HepG2 (cell line): Measurements from ENCODE around the gene NOTUM. TPM values are rescaled to one million over a fixed set of nuclear protein-coding genes. Genes with fewer than 3 reads are reported as not detected.
A peak's percentile ranks its signal among the peaks of the same experiment; 100 is the strongest.

ENCODE experiments used
- CBX2 ChIP-seq, 2 experiments: fragments of 200-600 bp in 1 of 2; sonication (generic); formaldehyde crosslinking in 1 of 2; IDR thresholded peaks; 2 replicates each; pipeline versions ENCODE4 v1.7.0 to v1.8.1; 2018 to 2022; ENCODE audit warnings: low read depth in 2 of 2, low read length in 1 of 2, mild to moderate bottlenecking in 1 of 2, missing genetic modification reagents in 1 of 2
- FOXA1 ChIP-seq, 2 experiments: fragments of 450-650 bp in 1 of 2; sonication (generic) in 1 of 2; formaldehyde crosslinking in 1 of 2; IDR thresholded peaks; 2 replicates each; pipeline versions ENCODE4 v1.4.0 to v1.6.1; 2016 to 2020; ENCODE audit warnings: missing genetic modification reagents in 1 of 2
- FOXA3 ChIP-seq: IDR thresholded peaks from 2 replicates; pipeline ENCODE4 v1.6.1; 2016; ENCODE audit warnings: missing genetic modification reagents, missing compliant biosample characterization
- HOXD1 ChIP-seq: sonication (generic); formaldehyde crosslinking; IDR thresholded peaks from 2 replicates; pipeline ENCODE4 v1.5.0; 2020; ENCODE audit warnings: missing genetic modification reagents
- KLF12 ChIP-seq: sonication (generic); formaldehyde crosslinking; IDR thresholded peaks from 2 replicates; pipeline ENCODE4 v1.4.0; 2020; ENCODE audit warnings: missing genetic modification reagents, borderline replicate concordance
- PAX8 ChIP-seq: sonication (generic); formaldehyde crosslinking; IDR thresholded peaks from 2 replicates; pipeline ENCODE4 v1.8.0; 2022; ENCODE audit warnings: mild to moderate bottlenecking, missing genetic modification reagents, borderline replicate concordance
- POLR2G ChIP-seq: fragments of 200-400 bp; formaldehyde crosslinking; IDR thresholded peaks from 2 replicates; pipeline ENCODE4 v1.6.1; 2018; ENCODE audit warnings: mild to moderate bottlenecking, low read depth, low read length, moderate library complexity
- SCMH1 ChIP-seq: sonication (generic); formaldehyde crosslinking; IDR thresholded peaks from 2 replicates; pipeline ENCODE4 v1.9.0; 2021; ENCODE audit warnings: missing genetic modification reagents, mild to moderate bottlenecking, borderline replicate concordance
- SRSF4 ChIP-seq: fragments of 200-400 bp; formaldehyde crosslinking; IDR thresholded peaks from one replicate; pipeline ENCODE4 v1.6.1; 2018; ENCODE audit warnings: mild to moderate bottlenecking, low read depth, low read length, moderate library complexity; ENCODE audit not compliant: poor library complexity, severe bottlenecking
- TBX2 ChIP-seq: sonication (generic); formaldehyde crosslinking; IDR thresholded peaks from 2 replicates; pipeline ENCODE4 v1.5.0; 2020; ENCODE audit warnings: missing genetic modification reagents, mild to moderate bottlenecking, borderline replicate concordance
- ZNF337 ChIP-seq: sonication (generic); formaldehyde crosslinking; IDR thresholded peaks from 2 replicates; pipeline ENCODE4 v1.5.1; 2020; ENCODE audit warnings: missing genetic modification reagents, low read depth, mild to moderate bottlenecking, borderline replicate concordance
- ZNF484 ChIP-seq: sonication (generic); formaldehyde crosslinking; IDR thresholded peaks from 2 replicates; pipeline ENCODE4 v1.5.1; 2020; ENCODE audit warnings: mild to moderate bottlenecking, low read depth, missing genetic modification reagents, borderline replicate concordance
- ZNF800 ChIP-seq: sonication (generic); formaldehyde crosslinking; IDR thresholded peaks from 2 replicates; pipeline ENCODE4 v1.4.0; 2020; ENCODE audit warnings: missing genetic modification reagents
- polyA plus RNA-seq, 8 experiments: library from polyadenylated mRNA; depleted of rRNA in 3 of 8; stranded (reverse) in 7 of 8; unstranded in 1 of 8; fragments of >200 nt; fragmentation: Illumina TruSeq in 4 of 8; extraction: Trizol in 4 of 8; gene quantifications; 2 replicates each; pipeline versions ENCODE4 v1.2.1 to v1.2.3, GENCODE V29; 2011 to 2016; ENCODE audit warnings: low read depth in 4 of 8, missing spikeins in 1 of 8, mixed read lengths in 1 of 8; ENCODE audit not compliant: insufficient read depth in 1 of 8
- total RNA-seq, 5 experiments: library from RNA; depleted of rRNA; stranded (reverse); fragments of >200 nt; fragmentation: Illumina TruSeq; extraction: Trizol; gene quantifications; 2 replicates each; pipeline ENCODE4 v1.2.3, GENCODE V29; 2016; ENCODE audit warnings: low read depth in 1 of 5
- TF ChIP-seq, protein P1 (sequence below), 2 experiments: sonication (generic) in 1 of 2; formaldehyde crosslinking in 1 of 2; IDR thresholded peaks; 2 replicates each; pipeline versions ENCODE4 v1.4.0 to v1.6.1; 2018 to 2020; ENCODE audit warnings: missing genetic modification reagents in 2 of 2, borderline replicate concordance in 1 of 2, low read depth in 1 of 2, mild to moderate bottlenecking in 1 of 2, missing biosample characterization in 1 of 2
- TF ChIP-seq, protein P2 (sequence below): IDR thresholded peaks from 2 replicates; pipeline ENCODE4 v1.6.1; 2016; ENCODE audit warnings: missing compliant biosample characterization, missing genetic modification reagents, borderline replicate concordance
- TF ChIP-seq, protein P3 (sequence below): sonication (generic); formaldehyde crosslinking; IDR thresholded peaks from 2 replicates; pipeline ENCODE4 v1.4.0; 2020; ENCODE audit warnings: mild to moderate bottlenecking, missing genetic modification reagents

NOTUM gene
- total and polyA plus RNA-seq, 2 of the 13 experiments (the other 11 are each of a cell fraction or from before 2014, with no cell fraction given): 150 to 160 TPM

GRCh38 chr17:81959362-81960129, 1.4 kb downstream of the NOTUM start (continued):
- no peak for TF ChIP-seq ZNF337
- TF ChIP-seq, protein P1, sequence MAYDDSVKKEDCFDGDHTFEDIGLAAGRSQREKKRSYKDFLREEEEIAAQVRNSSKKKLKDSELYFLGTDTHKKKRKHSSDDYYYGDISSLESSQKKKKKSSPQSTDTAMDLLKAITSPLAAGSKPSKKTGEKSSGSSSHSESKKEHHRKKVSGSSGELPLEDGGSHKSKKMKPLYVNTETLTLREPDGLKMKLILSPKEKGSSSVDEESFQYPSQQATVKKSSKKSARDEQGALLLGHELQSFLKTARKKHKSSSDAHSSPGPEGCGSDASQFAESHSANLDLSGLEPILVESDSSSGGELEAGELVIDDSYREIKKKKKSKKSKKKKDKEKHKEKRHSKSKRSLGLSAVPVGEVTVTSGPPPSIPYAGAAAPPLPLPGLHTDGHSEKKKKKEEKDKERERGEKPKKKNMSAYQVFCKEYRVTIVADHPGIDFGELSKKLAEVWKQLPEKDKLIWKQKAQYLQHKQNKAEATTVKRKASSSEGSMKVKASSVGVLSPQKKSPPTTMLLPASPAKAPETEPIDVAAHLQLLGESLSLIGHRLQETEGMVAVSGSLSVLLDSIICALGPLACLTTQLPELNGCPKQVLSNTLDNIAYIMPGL (CRISPR knock-in tag; IDR thresholded peaks at IDR 0.05; ENCODE audit: borderline replicate concordance in 1 of 2, low read depth in 1 of 2): peak; percentile 90 to 95
- TF ChIP-seq FOXA3 (CRISPR knock-in tag): peak; percentile 44
- TF ChIP-seq SRSF4: no peak
- no peak; the same call in 1 of the 2 replicates for TF ChIP-seq KLF12
- TF ChIP-seq, protein P2, sequence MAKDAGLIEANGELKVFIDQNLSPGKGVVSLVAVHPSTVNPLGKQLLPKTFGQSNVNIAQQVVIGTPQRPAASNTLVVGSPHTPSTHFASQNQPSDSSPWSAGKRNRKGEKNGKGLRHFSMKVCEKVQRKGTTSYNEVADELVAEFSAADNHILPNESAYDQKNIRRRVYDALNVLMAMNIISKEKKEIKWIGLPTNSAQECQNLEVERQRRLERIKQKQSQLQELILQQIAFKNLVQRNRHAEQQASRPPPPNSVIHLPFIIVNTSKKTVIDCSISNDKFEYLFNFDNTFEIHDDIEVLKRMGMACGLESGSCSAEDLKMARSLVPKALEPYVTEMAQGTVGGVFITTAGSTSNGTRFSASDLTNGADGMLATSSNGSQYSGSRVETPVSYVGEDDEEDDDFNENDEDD (CRISPR knock-in tag): peak; percentile 74; the same call in 1 of the 2 replicates
- no peak for TF ChIP-seq SCMH1 (CRISPR knock-in tag)
- TF ChIP-seq FOXA1 (IDR thresholded peaks at IDR 0.05): no peak
- no peak for TF ChIP-seq FOXA1 (CRISPR knock-in tag; IDR thresholded peaks at IDR 0.05)
- no peak for TF ChIP-seq PAX8 (CRISPR knock-in tag)
- TF ChIP-seq CBX2 (IDR thresholded peaks at IDR 0.05; ENCODE audit: low read depth, low read length): no peak
- TF ChIP-seq CBX2 (CRISPR knock-in tag; IDR thresholded peaks at IDR 0.05; ENCODE audit: low read depth): no peak
- no peak; the same call in 1 of the 2 replicates for TF ChIP-seq POLR2G
- peak; percentile 12; the same call in 1 of the 2 replicates for TF ChIP-seq TBX2 (CRISPR knock-in tag)
- no peak for TF ChIP-seq HOXD1 (CRISPR knock-in tag)
- TF ChIP-seq ZNF800: no peak
- TF ChIP-seq ZNF484: no peak
- TF ChIP-seq, protein P3, sequence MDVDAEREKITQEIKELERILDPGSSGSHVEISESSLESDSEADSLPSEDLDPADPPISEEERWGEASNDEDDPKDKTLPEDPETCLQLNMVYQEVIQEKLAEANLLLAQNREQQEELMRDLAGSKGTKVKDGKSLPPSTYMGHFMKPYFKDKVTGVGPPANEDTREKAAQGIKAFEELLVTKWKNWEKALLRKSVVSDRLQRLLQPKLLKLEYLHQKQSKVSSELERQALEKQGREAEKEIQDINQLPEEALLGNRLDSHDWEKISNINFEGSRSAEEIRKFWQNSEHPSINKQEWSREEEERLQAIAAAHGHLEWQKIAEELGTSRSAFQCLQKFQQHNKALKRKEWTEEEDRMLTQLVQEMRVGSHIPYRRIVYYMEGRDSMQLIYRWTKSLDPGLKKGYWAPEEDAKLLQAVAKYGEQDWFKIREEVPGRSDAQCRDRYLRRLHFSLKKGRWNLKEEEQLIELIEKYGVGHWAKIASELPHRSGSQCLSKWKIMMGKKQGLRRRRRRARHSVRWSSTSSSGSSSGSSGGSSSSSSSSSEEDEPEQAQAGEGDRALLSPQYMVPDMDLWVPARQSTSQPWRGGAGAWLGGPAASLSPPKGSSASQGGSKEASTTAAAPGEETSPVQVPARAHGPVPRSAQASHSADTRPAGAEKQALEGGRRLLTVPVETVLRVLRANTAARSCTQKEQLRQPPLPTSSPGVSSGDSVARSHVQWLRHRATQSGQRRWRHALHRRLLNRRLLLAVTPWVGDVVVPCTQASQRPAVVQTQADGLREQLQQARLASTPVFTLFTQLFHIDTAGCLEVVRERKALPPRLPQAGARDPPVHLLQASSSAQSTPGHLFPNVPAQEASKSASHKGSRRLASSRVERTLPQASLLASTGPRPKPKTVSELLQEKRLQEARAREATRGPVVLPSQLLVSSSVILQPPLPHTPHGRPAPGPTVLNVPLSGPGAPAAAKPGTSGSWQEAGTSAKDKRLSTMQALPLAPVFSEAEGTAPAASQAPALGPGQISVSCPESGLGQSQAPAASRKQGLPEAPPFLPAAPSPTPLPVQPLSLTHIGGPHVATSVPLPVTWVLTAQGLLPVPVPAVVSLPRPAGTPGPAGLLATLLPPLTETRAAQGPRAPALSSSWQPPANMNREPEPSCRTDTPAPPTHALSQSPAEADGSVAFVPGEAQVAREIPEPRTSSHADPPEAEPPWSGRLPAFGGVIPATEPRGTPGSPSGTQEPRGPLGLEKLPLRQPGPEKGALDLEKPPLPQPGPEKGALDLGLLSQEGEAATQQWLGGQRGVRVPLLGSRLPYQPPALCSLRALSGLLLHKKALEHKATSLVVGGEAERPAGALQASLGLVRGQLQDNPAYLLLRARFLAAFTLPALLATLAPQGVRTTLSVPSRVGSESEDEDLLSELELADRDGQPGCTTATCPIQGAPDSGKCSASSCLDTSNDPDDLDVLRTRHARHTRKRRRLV (CRISPR knock-in tag): 0 out of 2 replicates have a peak, but pooled peaks have one; percentile 62
